Measurements from ENCODE around the gene FGFR4.

Gene FGFR4

GRCh38 chr5:177085985-177086653 lies 596 bp upstream of the FGFR4 start:
- no peak for DNase-seq

GRCh38 chr5:177087398-177088005 lies 787 bp downstream of the FGFR4 start:
- DNase-seq, result no peak

GRCh38 chr5:177089127-177089526 lies 2.4 kb downstream of the FGFR4 start:
- DNase-seq, result no peak

DNA sequence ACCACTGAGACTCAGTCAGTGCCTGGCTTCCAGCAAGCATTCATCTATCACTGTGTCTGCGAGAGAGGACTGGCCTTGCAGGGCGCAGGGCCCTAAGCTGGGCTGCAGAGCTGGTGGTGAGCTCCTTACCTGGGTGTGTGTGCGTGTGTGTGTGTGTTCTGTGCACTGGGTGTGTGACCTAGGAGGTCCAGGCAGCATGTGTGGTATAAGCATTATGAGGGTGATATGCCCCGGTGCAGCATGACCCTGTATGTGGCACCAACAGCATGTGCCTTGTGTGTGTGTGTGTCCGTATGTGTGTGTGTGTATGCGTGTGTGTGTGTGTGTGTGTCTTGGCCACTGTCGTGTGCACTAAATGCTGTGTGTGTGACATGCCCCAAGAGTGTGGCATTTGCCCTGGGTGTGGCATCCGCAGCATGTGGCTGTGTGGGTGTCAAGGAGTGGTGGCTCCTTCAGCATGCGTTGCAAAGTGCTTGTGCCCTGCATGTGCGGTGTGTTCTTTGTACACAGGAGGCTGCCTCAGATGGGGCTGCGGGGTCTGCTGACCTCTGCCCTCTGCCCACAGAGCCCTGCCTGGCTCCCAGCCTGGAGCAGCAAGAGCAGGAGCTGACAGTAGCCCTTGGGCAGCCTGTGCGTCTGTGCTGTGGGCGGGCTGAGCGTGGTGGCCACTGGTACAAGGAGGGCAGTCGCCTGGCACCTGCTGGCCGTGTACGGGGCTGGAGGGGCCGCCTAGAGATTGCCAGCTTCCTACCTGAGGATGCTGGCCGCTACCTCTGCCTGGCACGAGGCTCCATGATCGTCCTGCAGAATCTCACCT lies 3.3 kb downstream of the FGFR4 start:
- DNase-seq, result no peak

DNA sequence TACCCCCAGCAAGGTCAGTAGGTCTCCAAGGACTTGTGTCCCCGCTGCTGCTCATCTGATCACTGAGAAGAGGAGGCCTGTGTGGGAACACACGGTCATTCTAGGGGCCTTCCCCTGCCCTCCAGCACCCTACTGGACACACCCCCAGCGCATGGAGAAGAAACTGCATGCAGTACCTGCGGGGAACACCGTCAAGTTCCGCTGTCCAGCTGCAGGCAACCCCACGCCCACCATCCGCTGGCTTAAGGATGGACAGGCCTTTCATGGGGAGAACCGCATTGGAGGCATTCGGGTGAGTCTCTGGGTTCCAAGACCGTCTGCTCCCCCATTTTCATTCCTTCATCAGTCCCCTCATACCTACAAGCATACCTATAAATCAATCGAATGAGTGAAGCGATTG lies 4.1 kb downstream of the FGFR4 start:
- no peak for DNase-seq

DNA sequence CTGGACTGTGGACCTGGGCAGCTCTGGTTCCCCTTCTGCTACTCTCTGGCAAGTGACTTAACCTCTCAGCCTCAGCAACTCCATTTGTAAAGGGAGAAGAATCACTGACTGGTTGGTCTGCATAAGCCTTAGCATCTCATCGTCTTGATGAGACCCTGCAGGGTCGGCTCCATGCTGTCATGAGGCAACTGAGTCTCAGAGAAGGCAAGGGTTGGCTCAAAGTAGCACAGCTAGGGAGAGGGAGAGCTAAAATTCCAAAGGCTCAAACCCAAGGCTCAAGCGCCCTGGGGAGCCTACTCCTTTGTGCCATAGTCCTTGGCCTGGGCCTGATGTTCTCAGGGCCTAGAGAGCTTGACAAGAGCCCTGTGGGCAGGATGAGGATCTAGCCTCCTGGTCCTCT lies 4.5 kb downstream of the FGFR4 start:
- no peak for DNase-seq

- DNase-seq, result no peak
These were observed 5.7 kb downstream of the FGFR4 start for GRCh38 chr5:177092178-177093081.

- DNase-seq, result no peak
These were observed 6.5 kb downstream of the FGFR4 start for GRCh38 chr5:177093082-177093712.

- DNase-seq, result no peak
These were observed 7.1 kb downstream of the FGFR4 start for GRCh38 chr5:177093803-177094202.

DNA sequence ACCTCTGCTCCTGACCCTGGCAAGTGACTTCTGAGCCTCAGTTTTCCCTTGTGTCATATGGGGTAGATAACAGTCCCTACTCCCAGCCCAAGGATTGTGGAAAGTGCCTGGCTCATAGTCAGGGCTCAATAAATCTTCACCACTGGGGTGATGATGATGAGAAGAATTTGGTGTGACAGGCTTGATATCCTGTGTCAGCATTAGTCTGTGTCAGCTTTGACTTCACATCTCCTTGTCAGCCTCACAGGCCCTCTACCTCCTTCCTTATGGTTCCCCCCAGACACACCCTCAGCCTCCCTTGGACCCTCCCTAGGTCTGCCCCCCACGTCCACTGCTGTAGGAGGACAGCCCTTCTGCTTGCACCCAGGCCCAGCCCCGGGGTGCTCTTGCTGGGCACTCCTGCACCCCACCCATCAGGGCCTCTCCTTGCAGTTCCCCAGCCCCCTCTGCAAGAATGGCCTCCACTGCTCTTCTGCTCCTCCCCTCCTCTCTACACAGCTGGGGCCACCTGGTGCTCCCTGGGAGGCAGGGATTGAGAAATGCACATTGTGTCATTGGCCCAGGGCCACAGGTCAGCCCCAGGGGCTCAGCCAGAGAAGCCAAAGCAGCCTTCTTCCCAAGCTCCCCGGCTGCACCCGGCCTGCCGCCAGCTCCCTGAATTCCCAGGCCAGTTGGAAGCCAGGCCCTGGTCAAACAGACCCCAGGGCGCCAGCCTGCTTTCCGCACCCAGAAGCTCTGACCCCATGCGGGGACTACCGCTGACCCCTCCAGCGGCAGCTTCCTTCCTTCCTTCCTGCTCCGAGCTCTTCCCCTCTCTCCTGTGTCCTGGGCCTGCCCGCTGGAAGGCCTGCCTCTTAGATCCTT lies 7.7 kb downstream of the FGFR4 start:
- DNase-seq, result no peak

- DNase-seq, result no peak
These were observed 8.5 kb downstream of the FGFR4 start for GRCh38 chr5:177095088-177095669.

DNA sequence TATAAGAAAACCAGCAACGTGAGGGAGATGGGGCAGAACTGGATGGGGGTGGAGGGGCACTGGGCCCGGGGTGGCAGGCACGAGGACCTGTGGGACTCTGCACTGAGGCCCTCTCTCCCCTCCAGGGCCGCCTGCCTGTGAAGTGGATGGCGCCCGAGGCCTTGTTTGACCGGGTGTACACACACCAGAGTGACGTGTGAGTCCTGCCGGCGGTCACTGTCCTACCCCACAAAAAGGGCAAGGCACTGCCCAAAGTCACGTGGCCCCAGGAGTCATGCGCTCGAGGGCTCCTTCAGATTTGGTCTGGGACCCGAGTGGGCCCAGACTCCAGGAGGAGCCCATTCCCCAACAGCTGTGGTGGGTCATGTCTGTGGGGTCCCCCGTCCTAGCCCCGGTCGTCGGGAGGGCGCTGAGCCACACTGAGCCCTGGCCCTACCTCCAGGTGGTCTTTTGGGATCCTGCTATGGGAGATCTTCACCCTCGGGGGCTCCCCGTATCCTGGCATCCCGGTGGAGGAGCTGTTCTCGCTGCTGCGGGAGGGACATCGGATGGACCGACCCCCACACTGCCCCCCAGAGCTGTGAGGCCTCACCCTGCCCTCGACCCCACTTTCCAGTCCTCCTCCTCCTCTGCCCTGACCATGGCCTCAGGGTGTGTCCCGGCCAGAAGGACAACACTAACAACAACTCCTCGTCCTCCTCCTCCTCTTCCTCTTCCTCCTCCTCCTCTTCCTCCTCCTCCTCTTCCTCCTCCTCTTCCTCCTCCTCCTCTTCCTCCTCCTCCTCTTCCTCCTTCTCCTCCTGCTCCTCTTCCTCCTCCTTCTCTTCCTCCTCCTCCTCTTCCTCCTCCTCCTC lies 9.7 kb downstream of the FGFR4 start:
- no peak for DNase-seq

DNA sequence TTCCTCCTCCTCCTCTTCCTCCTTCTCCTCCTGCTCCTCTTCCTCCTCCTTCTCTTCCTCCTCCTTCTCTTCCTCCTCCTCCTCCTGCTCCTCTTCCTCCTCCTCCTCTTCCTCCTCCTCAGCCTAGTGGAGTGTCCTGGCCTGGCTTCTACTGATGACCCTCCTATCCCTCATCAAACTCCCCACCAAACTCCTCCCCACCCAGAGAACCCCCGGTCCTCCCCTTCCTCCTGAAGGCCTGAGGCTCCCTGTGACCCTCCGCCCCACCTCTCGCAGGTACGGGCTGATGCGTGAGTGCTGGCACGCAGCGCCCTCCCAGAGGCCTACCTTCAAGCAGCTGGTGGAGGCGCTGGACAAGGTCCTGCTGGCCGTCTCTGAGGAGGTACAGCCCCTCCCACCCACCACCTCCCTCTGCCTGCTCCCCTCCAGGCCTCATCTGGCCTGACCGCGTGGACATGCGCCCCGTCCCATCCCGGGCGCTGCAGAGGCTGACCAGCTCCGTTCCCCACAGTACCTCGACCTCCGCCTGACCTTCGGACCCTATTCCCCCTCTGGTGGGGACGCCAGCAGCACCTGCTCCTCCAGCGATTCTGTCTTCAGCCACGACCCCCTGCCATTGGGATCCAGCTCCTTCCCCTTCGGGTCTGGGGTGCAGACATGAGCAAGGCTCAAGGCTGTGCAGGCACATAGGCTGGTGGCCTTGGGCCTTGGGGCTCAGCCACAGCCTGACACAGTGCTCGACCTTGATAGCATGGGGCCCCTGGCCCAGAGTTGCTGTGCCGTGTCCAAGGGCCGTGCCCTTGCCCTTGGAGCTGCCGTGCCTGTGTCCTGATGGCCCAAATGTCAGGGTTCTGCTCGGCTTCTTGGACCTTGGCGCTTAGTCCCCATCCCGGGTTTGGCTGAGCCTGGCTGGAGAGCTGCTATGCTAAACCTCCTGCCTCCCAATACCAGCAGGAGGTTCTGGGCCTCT lies 10.6 kb downstream of the FGFR4 start:
- no peak for DNase-seq

DNA sequence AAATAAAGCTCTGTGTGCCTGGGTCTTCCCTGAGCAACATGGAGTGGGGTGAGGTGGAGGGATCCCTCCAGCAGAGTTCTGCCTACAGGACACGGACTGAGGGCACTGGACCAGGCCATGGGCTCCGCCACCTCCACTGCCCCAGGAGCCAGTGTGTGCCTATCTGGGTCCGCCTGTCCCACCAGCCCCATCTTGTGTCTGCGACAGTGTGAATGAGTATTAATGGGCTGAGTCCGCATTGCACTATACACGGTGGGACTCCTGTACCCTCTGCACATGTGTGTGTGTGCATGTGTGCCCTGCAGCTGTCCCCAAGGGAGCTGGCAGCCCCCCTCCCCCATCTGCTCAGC lies 11.4 kb downstream of the FGFR4 start:
- DNase-seq, result no peak

- no peak for DNase-seq
These were observed 11.9 kb downstream of the FGFR4 start for GRCh38 chr5:177098470-177099141.

- DNase-seq, result no peak
These were observed 12.8 kb downstream of the FGFR4 start for GRCh38 chr5:177099422-177100093.

DNA sequence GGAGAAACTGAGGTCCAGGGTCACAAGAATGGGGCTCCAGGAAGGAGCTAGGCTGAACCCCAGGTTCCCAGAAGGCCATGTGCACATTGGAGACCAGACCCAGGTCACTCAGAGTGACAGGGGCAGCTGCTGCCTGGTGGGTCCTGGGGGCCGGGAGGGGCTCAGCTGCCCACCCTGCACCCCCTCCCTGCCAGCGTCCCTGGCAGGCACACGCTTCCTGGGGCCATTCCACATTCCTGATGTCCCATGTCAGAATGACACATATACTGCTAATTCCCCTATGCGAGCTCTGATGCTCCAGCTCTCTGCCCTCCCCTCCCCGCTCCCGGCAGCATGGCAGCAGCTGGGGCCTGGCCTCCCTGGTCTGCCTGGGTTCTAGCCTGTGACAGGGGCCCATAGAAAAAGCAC lies 14.0 kb downstream of the FGFR4 start:
- DNase-seq, result no peak
